ENCODE data around the gene DGKI.

Gene DGKI

GRCh38 chr7:137535579-137535978, 311.2 kb downstream of the DGKI start:
- no peak for DNase-seq (ENCODE audit: low read depth in 2 of 2)

- DNase-seq (ENCODE audit: low read depth in 2 of 2) = no peak
Measured at GRCh38 chr7:137531671-137532070, 315.1 kb downstream of the DGKI start.

GRCh38 chr7:137527634-137528033, 319.1 kb downstream of the DGKI start:
- no peak for DNase-seq (ENCODE audit: low read depth in 2 of 2)

GRCh38 chr7:137523171-137523570, 323.6 kb downstream of the DGKI start:
- no peak for DNase-seq (ENCODE audit: low read depth in 2 of 2)

DNA sequence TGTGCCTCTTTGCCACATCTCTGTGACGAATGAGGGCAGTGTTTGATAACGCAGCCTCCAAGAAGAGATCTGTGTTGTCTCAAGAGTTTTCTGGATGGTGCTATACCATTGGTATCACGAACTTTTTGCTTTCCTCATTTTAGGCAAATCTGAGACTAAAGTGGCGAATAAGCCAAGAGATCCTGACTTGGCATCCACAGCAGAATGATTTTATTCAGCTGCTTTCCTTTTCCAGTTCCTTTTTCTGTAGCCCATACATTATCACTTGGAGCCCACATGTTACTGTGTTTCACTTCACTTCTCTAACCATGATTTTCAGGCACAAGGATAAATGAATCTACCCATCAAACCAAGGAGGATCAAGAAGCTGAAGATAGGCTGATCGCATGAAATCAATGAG, 325.3 kb downstream of the DGKI start:
- no peak for DNase-seq (ENCODE audit: low read depth in 2 of 2)

GRCh38 chr7:137519947-137520346, 326.8 kb downstream of the DGKI start:
- no peak for DNase-seq (ENCODE audit: low read depth in 2 of 2)

DNA sequence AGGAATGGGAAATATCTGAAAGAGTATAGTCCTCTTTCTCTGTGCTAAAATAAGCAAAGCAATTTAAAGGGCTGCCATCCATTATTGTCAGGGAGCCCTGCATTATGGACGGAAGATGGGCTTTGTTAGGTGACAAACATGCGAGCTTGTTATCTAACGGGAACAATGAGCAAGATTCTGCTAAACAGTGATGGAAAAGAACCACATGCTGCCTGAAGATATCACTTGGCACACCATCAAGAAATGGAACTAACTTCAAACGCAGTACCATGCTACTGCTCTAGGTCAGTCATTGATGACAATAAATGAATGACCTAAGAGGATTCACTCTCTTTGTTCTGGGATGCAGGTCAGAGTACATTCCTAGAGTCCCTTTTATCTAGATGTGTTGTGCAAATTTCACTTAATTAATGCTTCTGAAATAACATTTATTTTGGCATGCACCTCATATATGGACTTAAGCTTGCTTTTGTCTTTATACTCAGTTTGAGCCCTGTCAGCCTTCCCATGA, 327.5 kb downstream of the DGKI start:
- DNase-seq (ENCODE audit: low read depth in 2 of 2) = no peak

GRCh38 chr7:137513091-137513490, 333.7 kb downstream of the DGKI start:
- DNase-seq (ENCODE audit: low read depth in 2 of 2) = no peak

GRCh38 chr7:137507096-137507495, 339.7 kb downstream of the DGKI start:
- DNase-seq (ENCODE audit: low read depth in 2 of 2) = no peak

- DNase-seq (ENCODE audit: low read depth in 2 of 2) = no peak
Measured at GRCh38 chr7:137506031-137506430, 340.7 kb downstream of the DGKI start.

- DNase-seq (ENCODE audit: low read depth in 2 of 2) = no peak
Measured at GRCh38 chr7:137501562-137501961, 345.2 kb downstream of the DGKI start.

DNA sequence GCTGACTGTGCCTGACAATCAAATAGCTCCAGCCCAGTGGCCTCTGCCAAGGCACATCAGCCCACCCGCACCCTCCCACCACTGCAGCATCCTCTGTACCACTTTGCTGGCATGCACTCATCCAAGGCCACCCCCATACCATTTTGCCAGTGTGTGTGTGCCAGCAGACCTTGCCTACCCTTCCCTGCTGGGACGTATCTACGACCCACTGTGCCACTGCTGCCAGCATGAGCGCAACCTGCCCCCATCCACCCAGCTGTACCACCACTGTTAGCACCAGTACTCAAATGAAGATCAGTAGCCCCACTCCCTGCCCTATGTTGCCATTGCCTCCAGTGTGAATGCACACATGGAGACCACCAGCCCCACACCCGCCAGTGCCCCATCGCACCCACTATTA, 353.9 kb downstream of the DGKI start:
- DNase-seq (ENCODE audit: low read depth in 2 of 2) = no peak

GRCh38 chr7:137489880-137490279, 356.9 kb downstream of the DGKI start:
- DNase-seq (ENCODE audit: low read depth in 2 of 2) = no peak

- no peak for DNase-seq (ENCODE audit: low read depth in 2 of 2)
Measured at GRCh38 chr7:137488038-137488437, 358.7 kb downstream of the DGKI start.

GRCh38 chr7:137485818-137486217, 361.0 kb downstream of the DGKI start:
- no peak for DNase-seq (ENCODE audit: low read depth in 2 of 2)

DNA sequence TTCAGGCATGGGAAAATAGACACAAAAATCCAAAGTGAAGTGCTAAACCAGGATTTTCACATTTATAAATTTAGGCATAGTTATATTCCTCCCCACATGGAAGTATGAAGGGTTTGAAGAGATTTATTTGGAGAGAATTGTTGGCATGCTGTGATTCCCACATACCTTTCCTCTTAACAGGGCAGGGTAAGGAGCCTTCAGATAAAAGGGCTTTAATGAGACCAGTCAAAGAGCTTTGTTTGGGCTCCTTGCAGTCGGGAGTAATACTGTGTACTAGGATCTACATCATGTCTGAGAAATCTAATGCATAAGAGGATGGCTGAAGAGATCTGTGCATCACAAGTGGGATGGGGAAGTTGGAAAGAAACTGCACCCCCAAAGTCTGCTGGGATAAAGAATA, 362.4 kb downstream of the DGKI start:
- DNase-seq (ENCODE audit: low read depth in 2 of 2) = no peak

DNA sequence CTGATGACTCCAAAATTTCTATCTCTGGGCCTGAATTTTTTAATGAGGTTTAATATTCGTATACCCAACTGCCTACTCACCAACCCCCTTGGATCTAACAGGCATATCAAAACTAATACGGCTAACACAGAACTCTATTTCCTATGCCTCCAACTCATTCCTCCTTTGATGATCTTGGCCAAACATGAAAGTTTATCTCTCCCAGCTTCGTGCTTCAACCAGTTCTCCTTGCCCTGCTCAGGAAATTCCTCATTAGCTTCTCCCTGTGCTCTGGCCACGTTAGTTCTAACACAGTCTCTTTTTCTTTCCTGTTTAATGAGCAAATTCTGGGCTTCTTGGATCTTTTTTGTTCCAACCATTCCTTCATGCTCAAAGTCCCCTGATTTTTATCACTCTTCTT, 364.3 kb downstream of the DGKI start:
- DNase-seq (ENCODE audit: low read depth in 2 of 2) = no peak

- no peak for DNase-seq (ENCODE audit: low read depth in 2 of 2)
Measured at GRCh38 chr7:137480824-137481365, 365.9 kb downstream of the DGKI start.

DNA sequence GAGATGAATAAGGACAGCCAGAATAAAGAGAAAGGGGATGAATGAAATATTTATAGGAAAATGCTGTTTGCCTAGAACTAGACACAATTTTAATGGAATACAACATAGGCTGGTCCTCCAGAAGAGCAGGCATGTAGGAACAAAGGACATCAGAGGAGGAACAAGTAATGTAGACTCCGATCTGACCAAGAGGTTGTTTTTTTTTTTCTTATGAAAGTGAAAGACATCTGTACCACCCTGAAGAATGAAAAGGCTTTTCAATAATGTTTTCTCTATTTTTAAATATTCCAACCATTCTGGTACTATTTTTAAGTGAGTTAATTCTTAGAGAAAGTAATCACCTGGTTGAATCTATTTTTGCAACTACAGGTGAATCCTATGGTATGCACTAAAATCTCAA, 366.4 kb downstream of the DGKI start:
- no peak for DNase-seq (ENCODE audit: low read depth in 2 of 2)

- no peak for DNase-seq (ENCODE audit: low read depth in 2 of 2)
Measured at GRCh38 chr7:137476937-137477336, 369.8 kb downstream of the DGKI start.

- no peak for DNase-seq (ENCODE audit: low read depth in 2 of 2)
Measured at GRCh38 chr7:137475966-137476365, 370.8 kb downstream of the DGKI start.

DNA sequence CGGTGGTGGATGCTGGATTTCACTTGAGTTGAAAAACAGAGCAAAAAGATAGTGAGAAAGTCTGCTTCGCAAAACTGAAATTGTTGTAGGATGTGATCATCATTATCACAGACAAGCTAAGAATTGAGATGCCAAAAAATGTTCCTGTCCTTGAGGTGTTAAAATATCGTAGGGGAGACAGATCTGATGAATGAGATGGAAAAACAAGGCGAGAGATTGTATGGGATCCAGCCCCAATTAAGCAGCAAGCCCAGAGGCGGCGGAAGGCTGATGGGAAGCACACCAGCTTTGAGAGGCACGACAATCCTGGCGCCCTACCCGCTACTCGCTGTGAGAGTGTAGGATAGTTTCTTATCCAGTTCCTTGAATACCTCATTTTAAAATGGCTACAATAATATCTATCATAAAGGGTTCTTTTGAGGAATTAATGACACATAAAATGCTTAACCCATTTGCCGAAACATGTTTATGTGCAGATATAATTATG, 372.2 kb downstream of the DGKI start:
- DNase-seq (ENCODE audit: low read depth in 2 of 2) = no peak

DNA sequence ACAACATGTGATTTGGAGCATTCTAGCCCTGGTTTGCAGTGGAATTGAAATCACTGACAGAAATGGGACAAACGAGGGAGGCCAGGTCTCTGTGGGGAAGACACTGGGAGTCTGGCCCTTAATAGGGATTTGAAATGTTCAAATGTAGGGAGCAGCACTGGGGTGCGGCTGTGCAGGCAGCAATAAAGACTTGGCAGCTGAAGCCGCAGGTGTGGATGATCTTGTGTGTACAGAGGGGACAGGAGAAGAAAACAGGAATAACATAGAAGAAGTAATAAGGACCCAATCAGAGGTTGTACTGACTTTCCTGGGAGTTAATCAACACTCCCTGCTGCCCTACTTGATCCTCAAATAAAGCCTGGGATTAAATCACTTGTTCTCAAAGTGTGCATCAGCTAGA, 375.6 kb downstream of the DGKI start:
- no peak for DNase-seq (ENCODE audit: low read depth in 2 of 2)

DNA sequence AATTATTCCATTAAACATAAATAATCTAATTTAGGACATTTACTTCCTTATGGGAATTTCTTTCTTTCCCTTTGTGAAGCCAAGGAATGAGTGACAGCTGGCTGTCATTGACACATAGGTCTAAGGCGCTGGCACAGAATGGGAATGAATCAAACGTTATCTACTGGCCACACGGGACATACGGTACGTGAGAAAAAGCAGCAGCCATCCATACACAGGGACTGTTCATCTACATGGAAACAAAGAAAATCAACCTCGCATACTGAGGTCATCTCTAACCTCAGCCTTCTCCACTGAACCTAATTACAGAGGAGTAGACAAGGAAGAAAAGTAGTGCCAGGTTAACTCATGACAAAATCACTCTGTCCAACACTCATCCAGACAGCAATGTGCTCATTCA, 376.9 kb downstream of the DGKI start:
- DNase-seq (ENCODE audit: low read depth in 2 of 2) = no peak

All from stimulated activated CD8-positive, alpha-beta memory T cell treated with anti-CD3 and anti-CD28 coated beads, Interleukin-7, amount 100 ng/mL, for 4 hours (primary cell).